Esophagus squamous epithelium (tissue), 5 donors: ENCODE results near the gene NR1I3. TPM values are rescaled to one million over a fixed set of nuclear protein-coding genes. Genes with fewer than 3 reads are reported as not detected.
"Not testable (repeated sequence)": the region's sequence is repeated elsewhere in the genome, so short reads cannot be mapped to it uniquely, and the experiment has no call there.

ENCODE experiments used
- DNase-seq: peaks from one replicate; lab custom pipeline; 2025; lab: John Stamatoyannopoulos, UW
- H3K27ac ChIP-seq, 4 donors: fragments of 200-600 bp; sonication (generic); one replicate each; pipeline ENCODE4 v1.5.1; 2016 to 2019; ENCODE audit warnings: mild to moderate bottlenecking in 1 of 4
- H3K27me3 ChIP-seq, 4 donors: fragments of 200-600 bp; sonication (generic); 1 replicate in 3 of 4; 2 replicates in 1 of 4; pipeline versions ENCODE4 v1.5.1 to v1.6.0; 2017 to 2021; ENCODE audit warnings: antibody characterized with exemption in 1 of 4
- H3K36me3 ChIP-seq, 3 donors: fragments of 200-600 bp; sonication (generic); one replicate each; pipeline ENCODE4 v1.5.1; 2016 to 2019
- H3K4me1 ChIP-seq, 3 donors: fragments of 200-600 bp; sonication (generic); one replicate each; pipeline ENCODE4 v1.5.1; 2017 to 2019
- H3K4me3 ChIP-seq, 4 donors: fragments of 200-600 bp; sonication (generic); 1 replicate in 3 of 4; 2 replicates in 1 of 4; pipeline ENCODE4 v1.5.1; 2016 to 2019; ENCODE audit warnings: mild to moderate bottlenecking in 2 of 4, moderate library complexity in 1 of 4
- H3K9me3 ChIP-seq, 3 donors: fragments of 200-600 bp; sonication (generic); one replicate each; pipeline ENCODE4 v1.5.1; 2016 to 2019
- CTCF ChIP-seq, 6 experiments: fragments of 450-650 bp in 4 of 6; fragments of 200-600 bp in 2 of 6; sonication (generic) in 2 of 6; IDR thresholded peaks; one replicate each; pipeline ENCODE4 v1.5.1; 2016 to 2019; ENCODE audit warnings: antibody characterized with exemption in 6 of 6, mild to moderate bottlenecking in 4 of 6, moderate library complexity in 4 of 6
- POLR2A ChIP-seq, 4 donors: fragments of 450-650 bp; IDR thresholded peaks; one replicate each; pipeline ENCODE4 v1.6.1; 2017; ENCODE audit warnings: antibody characterized with exemption in 4 of 4, mild to moderate bottlenecking in 4 of 4, moderate library complexity in 3 of 4
- WGBS, 2 donors: methylation state at CpG; one replicate each; pipeline ENCODE4 v1.1.5; 2018; 5-methylcytosine and 5-hydroxymethylcytosine counted together
- intact Hi-C: fragments of 100-400 bp; cut with DNase I; formaldehyde crosslinking; loops from one replicate; pipeline ENCODE4 v1.15.0; 2022
- total RNA-seq, 4 donors: library from RNA; depleted of rRNA; stranded (reverse); fragments of >200 nt; gene quantifications; one replicate each; pipeline ENCODE4 v1.1.0, GENCODE V29; 2016
- donor health status: DM: yes; HTN: yes; CAD: no.

NR1I3 gene
- total RNA-seq, 4 donors from 2014 or later = not detected

GRCh38 chr1:161250829-161251228 lies 12.8 kb upstream of the NR1I3 start:
- H3K4me1 ChIP-seq = peaks cover 0 to 10% (median 0%) of the 10 kb centered on the region in 3 donors
- intact Hi-C loops = no loop called here
- H3K27ac ChIP-seq = no peak overlapping the region
- H3K4me3 ChIP-seq = no peak overlapping the region
- DNase-seq = no peak
- 71 to 73% methylated on average over 7 of the region's 7 CpGs for whole genome bisulfite sequencing, 2 donors
- H3K9me3 ChIP-seq = no peaks in the 10 kb centered on the region
- TF ChIP-seq POLR2A (IDR thresholded peaks at IDR 0.05) (no peak), CTCF (IDR thresholded peaks at IDR 0.05) (no peak)
- H3K36me3 ChIP-seq = no peaks in the 10 kb centered on the region
- H3K27me3 ChIP-seq = no peaks in the 10 kb centered on the region

GRCh38 chr1:161250100-161250499 lies 12.1 kb upstream of the NR1I3 start:
- intact Hi-C loops, H3K9me3 ChIP-seq, H3K4me3 ChIP-seq, DNase-seq, H3K27ac ChIP-seq, H3K4me1 ChIP-seq, H3K27me3 ChIP-seq, H3K36me3 ChIP-seq: not testable (repeated sequence)
- 78 to 81% methylated on average over 3 to 5 of the region's 5 CpGs for WGBS, 2 donors

- no peak overlapping the region for H3K4me3 ChIP-seq
- WGBS, 2 donors = 43 to 44% methylated on average over 4 of the region's 4 CpGs
- peaks cover 0 to 13% (median 7%) of the 10 kb centered on the region in 3 donors for H3K4me1 ChIP-seq
- H3K36me3 ChIP-seq = no peaks in the 10 kb centered on the region
- DNase-seq = no peak
- H3K27me3 ChIP-seq = no peaks in the 10 kb centered on the region
- TF ChIP-seq CTCF (IDR thresholded peaks at IDR 0.05) = no peak
- TF ChIP-seq POLR2A (IDR thresholded peaks at IDR 0.05) = no peak
- H3K27ac ChIP-seq = peak overlapping the region in 3 of 4 donors; percentile 46 to 57 (median 57)
- H3K9me3 ChIP-seq = no peaks in the 10 kb centered on the region
- intact Hi-C loops = no loop called here
Observed at GRCh38 chr1:161244888-161245287, 6.9 kb upstream of the NR1I3 start.

GRCh38 chr1:161242313-161242712 lies 4.3 kb upstream of the NR1I3 start:
- Histone ChIP-seq H3K27me3 (no peaks in the 10 kb centered on the region), H3K27ac (no peak overlapping the region), H3K4me1 (peaks cover 0 to 13% (median 7%) of the 10 kb centered on the region in 3 donors), H3K4me3 (no peak overlapping the region), H3K36me3 (no peaks in the 10 kb centered on the region), H3K9me3 (no peaks in the 10 kb centered on the region)
- no peak for DNase-seq
- TF ChIP-seq CTCF (IDR thresholded peaks at IDR 0.05) (no peak), POLR2A (IDR thresholded peaks at IDR 0.05) (no peak)
- intact Hi-C loops = no loop called here
- WGBS, 2 donors = 62 to 69% methylated on average over 2 of the region's 2 CpGs

- Histone ChIP-seq H3K27me3 (no peaks in the 10 kb centered on the region), H3K36me3 (no peaks in the 10 kb centered on the region), H3K4me3 (no peak overlapping the region), H3K27ac (no peak overlapping the region), H3K9me3 (no peaks in the 10 kb centered on the region), H3K4me1 (peaks cover 0 to 13% (median 7%) of the 10 kb centered on the region in 3 donors)
- 67 to 82% methylated on average over 1 to 3 of the region's 3 CpGs for WGBS, 2 donors
- no peak for TF ChIP-seq CTCF (IDR thresholded peaks at IDR 0.05)
- TF ChIP-seq POLR2A (IDR thresholded peaks at IDR 0.05) = no peak
- intact Hi-C loops = no loop called here
- DNase-seq = no peak
Observed at GRCh38 chr1:161241682-161242081, 3.7 kb upstream of the NR1I3 start.
